Left lobe of liver (tissue), 2 donors: Measurements from ENCODE around the gene ERCC3. TPM values are rescaled to one million over a fixed set of nuclear protein-coding genes. Genes with fewer than 3 reads are reported as not detected.
"Not testable (repeated sequence)": the region's sequence is repeated elsewhere in the genome, so short reads cannot be mapped to it uniquely, and the experiment has no call there.

Experiments
- ATAC-seq: fragments of 200-7000 bp; cut with Tn5 transposase; one replicate; pipeline ENCODE4 v1.9.1; 2020; ENCODE audit warnings: mild to moderate bottlenecking, moderate library complexity
- DNase-seq: peaks from one replicate; pipeline ENCODE4 v3.0.0-alpha.2; 2020; ENCODE audit warnings: low spot score
- total RNA-seq: library from RNA; stranded (reverse); gene quantifications from one replicate; pipeline ENCODE4 v1.2.1, GENCODE V29; 2021
- donor health status: DM: no; HTN: no; CAD: no; lungs with moderate emphysema.
- donor health status: DM: no; HTN: yes; CAD: no.

The ERCC3 gene
- total RNA-seq, 1 donor from 2014 or later, result 15.1 TPM

DNA sequence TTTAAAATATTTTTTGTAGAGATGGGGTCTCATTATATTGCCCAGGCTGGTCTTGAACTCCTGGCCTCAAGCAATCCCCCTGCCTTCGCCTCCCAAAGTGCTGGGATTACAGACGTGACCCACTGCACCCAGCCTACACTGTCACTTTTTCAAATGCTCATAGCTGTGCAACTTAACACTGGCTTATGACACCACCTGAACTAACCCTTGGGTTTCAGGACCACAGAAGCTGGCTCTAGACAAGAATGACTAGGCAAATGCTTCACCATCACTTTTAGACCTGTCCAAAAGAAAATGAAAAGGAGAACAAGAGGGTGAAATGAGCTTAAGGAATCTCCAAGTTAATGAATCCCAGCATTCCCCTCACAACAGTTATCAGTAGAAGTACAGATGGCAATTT is 13.3 kb downstream of the ERCC3 start:
- DNase-seq (no peak), ATAC-seq (no peak)

DNA sequence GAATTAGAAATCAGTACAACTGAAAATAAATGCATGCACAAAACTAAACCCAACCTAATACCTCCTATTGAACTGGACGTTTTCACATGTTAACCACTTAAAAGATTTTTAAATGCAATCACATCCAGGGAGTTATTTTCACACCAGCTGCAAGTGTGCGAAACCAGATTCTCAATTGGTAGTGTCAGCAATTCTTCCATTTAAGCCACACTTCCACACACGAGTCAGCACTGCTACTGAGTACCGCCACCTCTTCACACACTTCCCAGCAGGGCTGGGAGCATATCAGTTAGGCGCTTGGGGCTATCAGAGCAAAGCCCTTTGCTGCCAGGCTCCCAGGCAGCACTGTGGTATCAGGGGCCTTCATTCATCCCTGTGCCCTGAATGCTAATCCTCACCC is 14.2 kb downstream of the ERCC3 start:
- ATAC-seq (peak; percentile 26), DNase-seq (no peak)

DNA sequence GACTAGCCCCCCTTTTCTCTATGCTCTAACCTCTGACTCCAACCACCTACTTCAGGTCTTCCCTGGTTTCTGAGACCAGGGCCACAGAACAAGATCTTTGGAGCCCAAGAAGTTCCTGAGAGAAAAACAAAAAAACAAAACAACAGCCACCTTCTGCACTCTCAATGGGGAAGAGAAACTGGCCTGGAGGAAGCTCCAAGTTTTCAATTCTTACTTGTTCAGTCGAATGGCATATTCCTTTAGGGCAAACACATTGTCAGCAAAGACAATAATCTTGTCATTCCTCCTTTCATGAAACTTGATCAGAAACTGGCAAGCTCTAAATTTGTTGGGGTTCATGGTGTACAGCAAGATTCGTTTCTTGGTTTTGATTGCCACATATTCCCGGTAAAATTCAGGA is 15.0 kb downstream of the ERCC3 start:
- peak; percentile 14 for ATAC-seq
- DNase-seq, result no peak

DNA sequence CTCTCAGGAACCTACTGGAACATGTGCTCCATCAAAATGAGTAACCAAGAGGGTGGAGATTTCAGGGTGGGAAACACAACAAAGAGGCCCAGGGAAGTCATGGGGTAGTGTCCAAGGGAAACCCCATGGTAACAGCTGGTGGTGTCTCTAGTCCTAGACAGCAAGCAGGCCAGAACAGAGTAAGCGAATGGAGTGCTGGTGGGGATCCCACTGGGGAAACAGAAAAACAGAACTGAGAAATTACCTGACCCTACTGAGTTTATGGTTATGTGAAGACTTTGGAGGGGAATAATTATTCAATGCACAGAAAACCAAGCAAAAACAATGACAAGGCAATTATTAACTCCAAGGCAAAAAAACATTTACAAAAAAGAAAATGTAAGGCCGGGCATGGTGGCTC is 16.9 kb downstream of the ERCC3 start:
- ATAC-seq, result no peak

GRCh38 chr2:127275789-127276188 is 18.2 kb downstream of the ERCC3 start:
- ATAC-seq, result no peak
- DNase-seq, result no peak

More for the DNA sequence above, 16.9 kb downstream of the ERCC3 start:
- no peak for DNase-seq

DNA sequence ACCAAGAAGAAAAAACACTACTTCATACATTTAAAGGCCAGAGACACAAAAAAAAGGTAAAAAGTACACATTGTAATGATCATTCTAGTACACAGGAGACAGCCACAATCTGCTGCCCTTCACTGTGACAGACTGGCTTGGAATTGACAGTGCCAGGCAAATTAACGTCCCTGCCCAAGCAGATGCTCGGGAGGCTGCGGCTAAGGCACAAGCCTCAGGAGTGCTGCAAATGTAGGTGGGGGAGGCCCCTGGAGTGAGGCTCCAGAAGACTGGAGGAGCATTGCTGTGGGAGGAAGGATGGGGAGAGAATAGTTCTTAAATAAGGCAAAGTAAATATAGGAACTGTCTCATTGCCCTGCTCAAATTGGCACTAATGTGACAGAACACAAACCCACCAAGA is 18.6 kb downstream of the ERCC3 start:
- ATAC-seq (no peak), DNase-seq (no peak)

GRCh38 chr2:127270663-127271062 is 23.3 kb downstream of the ERCC3 start:
- peak; percentile 70 for ATAC-seq
- no peak for DNase-seq

DNA sequence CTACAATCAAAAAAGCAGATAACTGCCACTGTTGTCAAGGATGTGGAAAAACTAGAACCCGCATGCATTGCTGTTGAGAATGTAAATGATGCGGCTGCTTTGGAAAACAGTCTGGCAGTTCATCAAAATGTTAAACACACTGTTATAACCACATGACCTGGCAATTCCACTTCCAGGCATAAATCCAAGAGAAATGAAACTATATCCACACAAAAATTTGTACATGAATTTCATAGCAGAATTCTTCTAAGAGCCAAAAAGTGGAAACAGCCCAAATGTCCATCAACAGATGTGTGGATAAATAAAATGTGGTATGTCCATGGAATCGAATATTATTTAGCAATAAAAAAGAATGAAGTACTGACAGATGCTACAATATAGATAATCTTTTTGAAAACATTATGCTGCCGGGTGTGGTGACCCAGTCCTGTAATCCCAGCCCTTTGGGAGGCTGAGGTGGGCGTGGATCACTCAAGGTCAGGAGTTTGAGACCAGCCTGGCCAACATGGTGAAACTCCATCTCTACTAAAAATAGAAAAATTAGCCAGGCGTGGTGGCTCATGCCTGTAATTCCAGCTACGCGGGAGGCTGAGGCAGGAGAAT is 32.0 kb downstream of the ERCC3 start:
- ATAC-seq, result no peak

GRCh38 chr2:127259355-127259754 is 34.6 kb downstream of the ERCC3 start:
- DNase-seq, result no peak
- ATAC-seq, result no peak

More for the DNA sequence above, 32.0 kb downstream of the ERCC3 start:
- DNase-seq, result no peak

DNA sequence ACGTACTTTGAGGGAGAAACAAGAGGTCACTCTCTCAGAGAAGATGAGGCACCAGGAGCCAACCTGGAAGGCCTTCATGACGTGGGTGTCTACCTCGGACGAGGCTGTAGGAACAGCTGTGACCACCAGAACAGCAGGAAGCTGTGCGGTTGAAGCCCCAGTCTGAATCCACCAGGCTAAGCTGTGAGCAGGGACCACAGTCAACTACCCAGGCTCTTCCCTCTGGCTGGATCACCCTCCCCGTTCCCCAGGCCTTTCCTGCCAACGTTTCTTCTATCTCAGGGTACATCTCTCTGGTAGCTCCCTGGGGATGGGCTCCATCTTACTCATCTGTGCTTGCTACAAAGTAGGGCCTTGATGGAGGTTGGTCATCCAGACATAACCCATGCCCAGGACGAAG is 37.1 kb downstream of the ERCC3 start:
- DNase-seq (no peak), ATAC-seq (no peak)

DNA sequence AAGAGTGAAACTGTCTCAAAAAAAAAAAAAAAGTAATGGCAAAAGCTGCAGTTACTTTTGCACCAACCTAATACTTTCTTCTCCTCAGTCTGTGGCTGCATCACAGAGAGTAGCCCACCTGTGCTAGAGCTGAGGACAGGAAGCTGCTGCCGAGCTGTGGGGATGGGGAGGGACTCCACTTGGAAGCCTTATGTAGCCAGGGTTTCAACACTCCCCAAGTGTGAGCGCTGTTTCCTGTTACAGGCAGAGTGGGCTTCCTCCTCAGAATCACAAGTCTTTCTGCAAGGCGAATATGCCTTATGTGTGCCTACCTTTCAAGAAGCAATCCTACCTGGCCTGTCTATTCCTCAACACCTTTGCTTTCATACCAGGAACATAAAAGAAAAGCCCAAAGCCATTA is 37.6 kb downstream of the ERCC3 start:
- ATAC-seq, result no peak

DNA sequence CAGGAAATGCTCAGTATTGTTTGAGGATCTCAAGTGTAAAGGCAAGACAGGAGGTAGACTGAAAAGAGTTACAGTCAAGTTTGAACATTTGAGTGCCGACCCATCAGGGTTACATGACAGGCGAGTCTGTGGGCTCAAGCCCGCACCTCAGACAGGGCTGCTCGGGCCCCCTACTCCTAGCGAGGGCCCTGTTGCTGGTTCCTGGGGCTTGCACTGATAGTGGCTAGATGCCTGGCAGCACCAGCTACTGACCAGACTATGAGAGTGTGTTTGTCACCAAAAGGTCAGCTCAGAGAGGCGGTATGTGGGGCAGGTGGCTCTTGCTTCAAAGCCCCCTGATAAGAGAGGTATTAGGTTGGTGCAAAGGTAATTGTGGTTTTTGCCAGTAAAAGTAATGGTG is 38.2 kb downstream of the ERCC3 start:
- ATAC-seq, result no peak
- no peak for DNase-seq

More for the DNA sequence above, 37.6 kb downstream of the ERCC3 start:
- no peak for DNase-seq

- ATAC-seq (no peak), DNase-seq (no peak)
Observed at GRCh38 chr2:127255146-127255545, 38.8 kb downstream of the ERCC3 start.

GRCh38 chr2:127254386-127254981 is 39.5 kb downstream of the ERCC3 start:
- no peak for DNase-seq
- ATAC-seq, result no peak

DNA sequence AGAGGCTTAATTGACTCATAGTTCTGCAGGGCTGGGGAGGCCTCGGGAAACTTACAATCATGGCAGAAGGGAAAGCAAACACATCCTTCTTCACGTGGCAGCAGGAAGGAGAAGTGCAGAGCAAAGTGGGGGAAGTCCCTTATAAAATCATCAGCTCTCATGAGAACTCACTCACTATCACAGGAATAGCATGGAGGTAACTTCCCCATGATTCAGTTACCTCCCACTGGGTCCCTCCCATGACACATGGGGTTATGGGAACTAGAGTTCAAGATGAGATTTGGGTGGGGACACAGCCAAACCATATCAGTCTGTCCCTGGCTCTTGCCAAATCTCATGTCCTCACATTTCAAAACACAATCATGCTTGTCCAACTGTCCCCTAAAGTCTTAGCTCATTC is 52.8 kb downstream of the ERCC3 start:
- not testable (repeated sequence) for DNase-seq
- peak; percentile 48 for ATAC-seq

DNA sequence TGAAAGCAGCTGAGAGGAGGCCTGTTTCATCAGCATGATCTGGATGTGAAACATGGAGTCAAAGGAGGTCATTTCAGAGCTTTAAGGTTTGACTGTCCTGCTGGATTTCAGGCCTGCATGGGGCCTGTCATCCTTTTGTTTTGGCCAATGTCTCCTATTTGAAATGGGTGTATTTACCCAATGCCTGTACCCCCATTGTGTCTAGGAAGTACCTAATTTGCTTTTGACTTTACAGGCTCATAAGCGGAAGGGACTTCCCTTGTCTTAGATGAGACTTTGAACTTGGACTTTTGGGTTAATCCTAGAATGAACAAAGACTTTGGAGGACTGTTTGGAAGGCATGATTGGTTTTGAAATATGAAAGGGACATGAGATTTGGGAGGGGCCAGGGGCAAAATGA is 54.5 kb downstream of the ERCC3 start:
- no peak for DNase-seq
- ATAC-seq, result no peak

GRCh38 chr2:127237768-127238167 is 56.2 kb downstream of the ERCC3 start:
- not testable (repeated sequence) for DNase-seq, ATAC-seq

GRCh38 chr2:127235082-127235702 is 58.8 kb downstream of the ERCC3 start:
- ATAC-seq, result no peak

DNA sequence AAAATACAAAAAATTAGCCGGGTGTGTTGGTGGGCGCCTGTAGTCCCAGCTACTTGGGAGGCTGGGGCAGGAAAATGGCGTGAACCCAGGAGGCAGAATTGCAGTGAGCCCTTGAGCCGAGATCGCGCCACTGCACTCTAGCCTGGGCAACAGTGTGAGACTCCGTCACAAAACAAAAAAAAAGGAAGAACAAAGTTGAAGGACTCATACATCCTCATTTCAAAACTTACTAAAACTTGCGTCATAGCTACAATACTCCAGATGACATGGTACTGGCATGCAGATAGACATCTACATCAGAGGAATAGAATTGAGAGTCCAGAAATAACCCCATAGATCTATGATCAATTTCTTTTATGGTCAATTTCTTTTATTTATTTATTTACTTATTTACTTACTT is 60.2 kb downstream of the ERCC3 start:
- no peak for ATAC-seq
- DNase-seq, result no peak

More at GRCh38 chr2:127235082-127235702, 58.8 kb downstream of the ERCC3 start:
- no peak for DNase-seq

DNA sequence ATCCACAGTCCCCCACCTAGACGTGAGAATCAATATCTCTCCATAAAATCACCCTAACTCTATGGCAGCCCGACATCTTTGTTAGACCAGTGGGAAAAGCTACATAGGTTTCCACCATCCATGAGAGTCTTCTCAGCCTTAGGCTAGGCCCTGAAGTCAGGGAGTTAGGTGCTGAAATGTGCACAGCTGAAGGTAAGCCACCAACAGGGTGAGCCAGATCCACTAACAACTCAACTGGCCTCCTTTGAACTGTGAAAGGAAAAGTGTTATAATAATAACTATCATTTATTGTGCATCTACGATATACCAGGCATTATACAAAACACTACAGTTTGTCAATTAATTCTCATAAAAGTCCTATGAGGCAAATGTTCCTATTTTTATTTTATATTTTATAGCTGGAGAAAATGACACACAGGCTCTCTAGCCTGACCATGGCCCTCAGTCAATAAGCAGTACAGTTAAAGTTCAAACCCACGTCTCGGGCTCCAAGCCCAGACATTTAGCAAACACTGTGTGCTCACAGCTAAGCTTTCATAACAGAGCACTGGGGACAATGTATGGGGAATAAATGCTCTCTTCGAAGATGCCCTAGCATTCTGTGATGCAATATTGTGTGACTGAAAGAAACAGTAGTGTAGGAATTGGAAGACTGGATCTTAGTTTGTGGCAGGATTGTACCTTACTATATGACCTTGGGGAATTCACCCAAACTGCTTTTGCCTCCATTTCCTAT is 62.6 kb downstream of the ERCC3 start:
- ATAC-seq (peak; percentile 95), DNase-seq (peak; percentile 84)

DNA sequence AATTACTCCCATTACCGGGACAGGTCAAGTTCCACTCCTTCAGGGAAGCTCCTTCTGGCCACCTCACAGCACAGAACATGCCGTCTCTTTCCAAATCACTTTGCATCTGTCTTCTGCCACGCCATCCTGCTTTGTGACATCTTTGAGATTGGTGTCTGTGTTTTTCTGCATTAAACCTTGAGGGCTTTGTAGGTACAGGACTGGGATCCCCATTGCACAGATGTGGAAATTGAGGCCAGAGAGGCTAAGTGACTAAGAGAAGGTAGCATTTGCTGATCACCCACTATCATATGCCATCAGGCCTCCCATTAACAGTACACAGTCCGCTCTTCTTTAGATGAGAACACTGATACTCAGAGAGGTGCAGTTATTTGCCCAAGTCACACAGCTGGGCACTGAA is 64.4 kb downstream of the ERCC3 start:
- DNase-seq (no peak), ATAC-seq (no peak)

- no peak for ATAC-seq
Observed at GRCh38 chr2:127228102-127228501, 65.8 kb downstream of the ERCC3 start.

More at GRCh38 chr2:127228102-127228501, 65.8 kb downstream of the ERCC3 start:
- no peak for DNase-seq
